Endodermal cell (in vitro differentiated cells): Measurements from ENCODE around the gene COL26A1. TPM values are rescaled to one million over a fixed set of nuclear protein-coding genes. Genes with fewer than 3 reads are reported as not detected.

Source experiments
- DNase-seq: peaks from one replicate; pipeline ENCODE4 v3.0.0-alpha.2; 2017
- H3K27ac ChIP-seq: 2 replicates; pipeline ENCODE4 v1.5.1; 2013; ENCODE audit warnings: mild to moderate bottlenecking, low read depth, low read length, moderate library complexity
- H3K27me3 ChIP-seq: 2 replicates; pipeline ENCODE4 v1.6.1; 2013; ENCODE audit warnings: mild to moderate bottlenecking, low read length, moderate library complexity; ENCODE audit not compliant: insufficient read depth, control insufficient read depth, poor library complexity, severe bottlenecking
- H3K36me3 ChIP-seq: 2 replicates; pipeline ENCODE4 v1.7.0; 2013; ENCODE audit warnings: mild to moderate bottlenecking, low read length, moderate library complexity; ENCODE audit not compliant: control insufficient read depth, insufficient read depth
- H3K4me1 ChIP-seq: one replicate; pipeline ENCODE4 v1.7.0; 2013; ENCODE audit warnings: low read length; ENCODE audit not compliant: control insufficient read depth, insufficient read depth
- H3K4me3 ChIP-seq: 2 replicates; pipeline ENCODE4 v1.5.1; 2013; ENCODE audit warnings: mild to moderate bottlenecking, low read length, moderate library complexity
- H3K9ac ChIP-seq: 2 replicates; pipeline ENCODE4 v1.6.1; 2013; ENCODE audit warnings: mild to moderate bottlenecking, low read length, moderate library complexity; ENCODE audit not compliant: poor library complexity, severe bottlenecking; ENCODE audit errors: extremely low read depth
- H3K9me3 ChIP-seq: 2 replicates; pipeline ENCODE4 v1.6.1; 2013; ENCODE audit warnings: mild to moderate bottlenecking, low read length, moderate library complexity; ENCODE audit not compliant: control insufficient read depth
- H3K27ac Mint-ChIP-seq: 2 replicates; pipeline ENCODE4 v1.8.0; 2020; ENCODE audit warnings: mixed read lengths
- H3K27me3 Mint-ChIP-seq: 2 replicates; pipeline ENCODE4 v1.8.0; 2021; ENCODE audit warnings: mild to moderate bottlenecking, mixed read lengths; ENCODE audit not compliant: insufficient read depth
- H3K36me3 Mint-ChIP-seq: 2 replicates; pipeline ENCODE4 v1.8.0; 2020; ENCODE audit warnings: low read depth, mixed read lengths
- H3K4me1 Mint-ChIP-seq: 2 replicates; pipeline ENCODE4 v1.8.0; 2020; ENCODE audit warnings: mixed read lengths
- H3K4me3 Mint-ChIP-seq: 2 replicates; pipeline ENCODE4 v1.8.0; 2020; ENCODE audit warnings: mild to moderate bottlenecking, moderate library complexity, mixed read lengths
- H3K9me3 Mint-ChIP-seq: 2 replicates; pipeline ENCODE4 v1.8.0; 2020; ENCODE audit warnings: mild to moderate bottlenecking, mixed read lengths
- CTCF ChIP-seq: fragments of 200-600 bp; sonication (generic); conservative IDR thresholded peaks from 2 replicates; pipeline ENCODE4 v1.5.0; 2021; ENCODE audit warnings: antibody characterized with exemption, mild to moderate bottlenecking
- WGBS, 2 experiments: methylation state at CpG; one replicate each; pipeline versions ENCODE4 v1.1.5 to v1.1.7; 2013; ENCODE audit warnings: missing lambda C conversion rate in 2 of 2, mixed read lengths in 1 of 2; ENCODE audit not compliant: insufficient coverage in 1 of 2, insufficient read length in 1 of 2; 5-methylcytosine and 5-hydroxymethylcytosine counted together
- total RNA-seq, 2 donors: library from RNA; stranded (reverse); fragmentation: NEBNext Ultra II Directional in 1 of 2; extraction: Animal tissue kit (Norgen Biotek cat#: 25700) in 1 of 2; gene quantifications; 2 replicates in 1 of 2; 3 replicates in 1 of 2; pipeline ENCODE4 v1.2.1, GENCODE V29; 2021

The COL26A1 gene
- total RNA-seq, 2 donors from 2014 or later, result 41.2 to 47.0 TPM

- WGBS, 2 experiments, result 89 to 100% methylated on average over 2 to 5 of the region's 5 CpGs
- no peak for TF ChIP-seq CTCF
Observed at GRCh38 chr7:101549734-101550133, 187.1 kb downstream of the COL26A1 start.

GRCh38 chr7:101550641-101551541, 188.2 kb downstream of the COL26A1 start:
- Mint-ChIP-seq H3K4me1 (no peaks in the 10 kb centered on the region), H3K36me3 (peaks cover 26% of the 10 kb centered on the region), H3K9me3 (no peaks in the 10 kb centered on the region), H3K27ac (no peak overlapping the region), H3K27me3 (no peaks in the 10 kb centered on the region), H3K4me3 (no peak overlapping the region)
- Histone ChIP-seq H3K9me3 (no peaks in the 10 kb centered on the region), H3K4me1 (no peaks in the 10 kb centered on the region), H3K4me3 (no peak overlapping the region), H3K27ac (no peak overlapping the region), H3K27me3 (no peaks in the 10 kb centered on the region), H3K36me3 (peaks cover 17% of the 10 kb centered on the region), H3K9ac (no peak overlapping the region)
- 80 to 89% methylated on average over 19 to 26 of the region's 26 CpGs for WGBS, 2 experiments
- TF ChIP-seq CTCF, result no peak
- DNase-seq, result peak; percentile 45

More at GRCh38 chr7:101549734-101550133, 187.1 kb downstream of the COL26A1 start:
- Mint-ChIP-seq H3K9me3 (no peaks in the 10 kb centered on the region), H3K36me3 (peaks cover 30% of the 10 kb centered on the region), H3K27me3 (no peaks in the 10 kb centered on the region), H3K4me3 (no peak overlapping the region), H3K4me1 (no peaks in the 10 kb centered on the region), H3K27ac (no peak overlapping the region)
- no peaks in the 10 kb centered on the region for H3K4me1 ChIP-seq
- no peak overlapping the region for H3K4me3 ChIP-seq
- H3K27ac ChIP-seq, result no peak overlapping the region
- DNase-seq, result peak; percentile 22
- H3K27me3 ChIP-seq, result no peaks in the 10 kb centered on the region
- H3K36me3 ChIP-seq, result peaks cover 17% of the 10 kb centered on the region
- H3K9me3 ChIP-seq, result no peaks in the 10 kb centered on the region
- H3K9ac ChIP-seq, result no peak overlapping the region

- H3K9me3 ChIP-seq, result no peaks in the 10 kb centered on the region
- H3K9ac ChIP-seq, result no peak overlapping the region
- H3K36me3 ChIP-seq, result peaks cover 7% of the 10 kb centered on the region
- H3K4me3 ChIP-seq, result no peak overlapping the region
- H3K27ac ChIP-seq, result no peak overlapping the region
- DNase-seq, result peak; percentile 43
- Mint-ChIP-seq H3K27ac (no peak overlapping the region), H3K27me3 (no peaks in the 10 kb centered on the region), H3K4me1 (no peaks in the 10 kb centered on the region), H3K4me3 (no peak overlapping the region), H3K9me3 (no peaks in the 10 kb centered on the region), H3K36me3 (peaks cover 12% of the 10 kb centered on the region)
- no peaks in the 10 kb centered on the region for H3K27me3 ChIP-seq
- TF ChIP-seq CTCF, result no peak
- WGBS, 2 experiments, result 88 to 89% methylated on average over 16 to 23 of the region's 23 CpGs
- H3K4me1 ChIP-seq, result no peaks in the 10 kb centered on the region
Observed at GRCh38 chr7:101553018-101553770, 190.5 kb downstream of the COL26A1 start.
